Measurements from ENCODE around the gene TBX2.
A peak's percentile ranks its signal among the peaks of the same experiment; 100 is the strongest.

Gene TBX2

DNA sequence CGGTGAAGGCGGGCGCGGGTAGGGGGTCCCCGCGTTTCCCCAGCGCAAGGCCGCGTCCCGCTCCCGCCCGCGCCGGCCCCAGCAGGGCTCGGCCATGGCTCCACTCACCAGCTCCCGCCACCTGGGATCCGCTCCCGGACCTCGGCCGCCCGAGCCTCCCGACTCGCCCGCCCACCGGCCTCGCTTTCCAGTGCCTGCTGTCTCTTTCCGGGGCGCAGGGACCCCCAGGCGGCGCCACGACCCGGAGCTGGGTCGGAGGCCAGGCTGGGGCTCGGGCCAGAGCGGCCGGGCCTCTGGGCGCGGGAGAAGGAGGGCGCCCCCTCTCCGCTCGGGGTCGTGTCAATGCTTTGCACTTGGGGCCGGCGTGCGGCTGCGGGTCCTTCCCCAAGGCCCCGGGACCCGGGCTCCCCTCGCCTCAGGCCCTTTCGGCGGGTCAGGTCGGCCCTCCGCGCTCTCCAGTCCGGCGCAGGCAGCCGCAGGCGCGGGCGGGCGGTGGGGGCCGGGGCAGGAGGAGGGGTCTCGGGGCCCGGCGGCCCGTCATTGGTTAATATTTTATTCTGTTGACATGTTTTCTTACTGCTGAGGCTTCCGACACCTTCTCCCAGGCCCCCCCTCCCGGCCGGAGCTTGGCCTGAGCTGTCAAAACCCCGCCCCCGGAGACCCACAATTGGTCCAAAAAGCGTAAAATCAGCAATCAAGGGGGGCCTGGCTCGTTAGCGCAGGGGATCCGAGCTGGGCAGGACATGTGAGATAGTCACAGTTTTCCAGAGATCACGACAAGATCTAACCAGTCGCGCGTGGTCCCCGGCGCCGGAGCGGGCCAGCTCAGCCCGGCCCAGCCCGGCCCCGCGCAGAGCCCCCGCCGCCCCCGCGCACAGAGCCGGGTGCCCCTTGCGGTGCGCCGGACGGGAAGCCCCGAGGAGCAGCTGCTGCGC, at the start of gene TBX2:
TBX2 (plus strand) TSS at position 713 of the 935 bp plus-strand sequence. CDS start 334 bp downstream, outside the sequence.
- ChIA-PET CTCF (interaction anchor here (1.0 to 8.8 kb wide), 8 partner anchors 9 to 678 kb away, joined by 3 to 55 read pairs (median 8); no protein-coding TSS in a partner anchor), POLR2A (interaction anchor here (0.7 to 1.2 kb wide), 4 partner anchors 9 to 428 kb away, joined by 3 to 4 read pairs (median 3); no protein-coding TSS in a partner anchor)
- TF ChIP-seq, protein P1, sequence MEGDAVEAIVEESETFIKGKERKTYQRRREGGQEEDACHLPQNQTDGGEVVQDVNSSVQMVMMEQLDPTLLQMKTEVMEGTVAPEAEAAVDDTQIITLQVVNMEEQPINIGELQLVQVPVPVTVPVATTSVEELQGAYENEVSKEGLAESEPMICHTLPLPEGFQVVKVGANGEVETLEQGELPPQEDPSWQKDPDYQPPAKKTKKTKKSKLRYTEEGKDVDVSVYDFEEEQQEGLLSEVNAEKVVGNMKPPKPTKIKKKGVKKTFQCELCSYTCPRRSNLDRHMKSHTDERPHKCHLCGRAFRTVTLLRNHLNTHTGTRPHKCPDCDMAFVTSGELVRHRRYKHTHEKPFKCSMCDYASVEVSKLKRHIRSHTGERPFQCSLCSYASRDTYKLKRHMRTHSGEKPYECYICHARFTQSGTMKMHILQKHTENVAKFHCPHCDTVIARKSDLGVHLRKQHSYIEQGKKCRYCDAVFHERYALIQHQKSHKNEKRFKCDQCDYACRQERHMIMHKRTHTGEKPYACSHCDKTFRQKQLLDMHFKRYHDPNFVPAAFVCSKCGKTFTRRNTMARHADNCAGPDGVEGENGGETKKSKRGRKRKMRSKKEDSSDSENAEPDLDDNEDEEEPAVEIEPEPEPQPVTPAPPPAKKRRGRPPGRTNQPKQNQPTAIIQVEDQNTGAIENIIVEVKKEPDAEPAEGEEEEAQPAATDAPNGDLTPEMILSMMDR (IDR thresholded peaks at IDR 0.05; ENCODE audit: insufficient read depth, low read length, missing control alignments): no peak
- H3K4me3 ChIP-seq (ENCODE audit: low read depth, low read length): peak within 1 kb of the TSS; percentile 76
- peak; percentile 82 for DNase-seq (ENCODE audit: low read depth, low spot score)

DNA sequence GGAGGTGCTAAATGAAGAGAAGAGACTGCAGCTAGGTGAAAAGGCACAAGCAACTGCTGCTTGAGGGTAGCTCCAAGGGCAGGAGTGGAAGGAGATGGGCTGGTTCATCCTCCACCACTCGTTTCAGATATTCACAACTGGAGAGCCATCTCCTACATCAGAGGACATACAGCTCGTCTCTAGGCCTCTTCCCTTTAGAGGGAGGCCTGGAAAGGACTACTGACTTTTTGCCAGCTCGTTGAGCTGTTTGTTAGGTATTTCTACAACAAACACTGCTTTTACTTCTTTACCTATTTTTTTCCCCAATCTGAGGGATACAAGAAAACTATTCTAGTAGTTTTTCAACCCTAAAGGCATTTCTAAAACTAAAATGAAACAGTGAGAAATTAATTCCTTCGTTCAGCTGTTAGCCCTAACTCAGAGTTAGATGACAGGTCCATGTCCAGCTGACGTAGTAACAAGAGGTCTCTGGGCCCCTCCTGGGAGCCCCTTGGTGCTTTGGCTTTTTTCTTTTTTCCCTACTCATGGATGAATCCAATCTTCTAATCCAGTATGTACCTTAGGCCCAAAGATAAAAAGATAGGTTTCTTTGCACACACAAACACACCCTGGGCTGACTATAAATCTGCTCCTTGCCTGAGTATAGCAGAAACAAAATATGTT, 47.8 kb upstream of the TBX2 start:
- no peak for DNase-seq (ENCODE audit: low read depth, low spot score)
- ChIA-PET CTCF (interaction anchor here (0.8 to 1.8 kb wide), 5 partner anchors 13 to 632 kb away, joined by 3 to 6 read pairs (median 4); no protein-coding TSS in a partner anchor), POLR2A (no interaction called here)
- TF ChIP-seq, protein P1 (IDR thresholded peaks at IDR 0.05; ENCODE audit: insufficient read depth, low read length, missing control alignments): no peak
- H3K4me3 ChIP-seq (ENCODE audit: low read depth, low read length): no peak overlapping the region

DNA sequence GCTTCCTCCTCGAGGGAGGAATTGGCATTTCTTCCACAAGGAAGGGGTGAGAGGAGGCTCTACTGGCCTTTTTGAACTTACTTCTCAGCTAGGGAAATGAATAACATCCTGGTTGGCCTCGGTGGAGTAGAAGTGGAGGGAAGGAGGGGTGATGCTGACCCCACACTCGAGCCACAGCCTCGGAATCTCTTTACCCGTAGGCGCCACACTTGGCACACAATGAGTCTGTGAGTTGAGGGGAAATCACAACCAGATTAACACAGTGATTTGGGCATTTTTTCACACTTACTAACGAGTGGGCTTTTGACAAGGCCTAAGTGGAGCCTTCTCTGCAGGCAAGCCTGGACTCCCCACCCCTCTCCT, 47.3 kb upstream of the TBX2 start:
- H3K4me3 ChIP-seq (ENCODE audit: low read depth, low read length): no peak overlapping the region
- no peak for DNase-seq (ENCODE audit: low read depth, low spot score)
- TF ChIP-seq, protein P1 (IDR thresholded peaks at IDR 0.05; ENCODE audit: insufficient read depth, low read length, missing control alignments): no peak
- ChIA-PET POLR2A (no interaction called here), CTCF (interaction anchor here (1.7 to 1.8 kb wide), 2 partner anchors 38 to 632 kb away, joined by 4 to 6 read pairs; no protein-coding TSS in a partner anchor)

DNA sequence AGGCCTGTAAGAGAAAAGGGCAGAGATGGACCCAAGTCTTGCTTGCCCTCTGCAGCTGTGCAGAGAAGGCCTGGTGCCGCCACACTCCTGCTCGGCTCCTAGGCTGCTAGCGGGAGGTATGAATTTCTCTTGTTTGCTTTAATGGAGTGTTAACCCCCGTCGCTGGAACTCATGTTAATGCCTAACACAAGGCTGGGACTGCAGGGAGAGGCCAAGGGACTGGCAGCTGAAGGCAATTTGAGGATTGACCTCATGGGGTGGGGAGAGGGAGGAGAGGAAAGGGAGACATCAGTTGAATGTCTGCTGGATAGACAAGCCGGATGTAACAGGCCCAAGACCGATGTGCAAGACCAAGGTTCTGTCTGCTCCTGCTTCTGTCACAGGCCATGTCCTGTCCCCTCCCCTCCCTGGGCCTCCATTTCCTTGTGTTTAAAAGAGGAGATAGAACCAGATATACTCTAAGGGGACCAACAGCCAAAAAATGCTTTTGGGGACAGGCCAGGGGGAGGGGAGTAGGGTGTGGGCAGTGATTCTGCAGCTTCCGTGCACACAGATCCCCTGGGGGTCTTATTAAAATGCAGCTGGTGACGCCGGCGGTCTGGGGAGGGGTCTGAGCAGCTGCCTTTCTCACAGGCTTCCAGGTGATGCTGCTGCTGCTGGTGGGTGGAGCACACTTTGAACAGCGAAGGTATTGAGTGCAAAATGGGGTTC, 46.7 kb upstream of the TBX2 start:
- TF ChIP-seq, protein P1 (IDR thresholded peaks at IDR 0.05; ENCODE audit: insufficient read depth, low read length, missing control alignments): no peak
- DNase-seq (ENCODE audit: low read depth, low spot score): no peak
- ChIA-PET CTCF (no interaction called here), POLR2A (no interaction called here)
- H3K4me3 ChIP-seq (ENCODE audit: low read depth, low read length): no peak overlapping the region

DNA sequence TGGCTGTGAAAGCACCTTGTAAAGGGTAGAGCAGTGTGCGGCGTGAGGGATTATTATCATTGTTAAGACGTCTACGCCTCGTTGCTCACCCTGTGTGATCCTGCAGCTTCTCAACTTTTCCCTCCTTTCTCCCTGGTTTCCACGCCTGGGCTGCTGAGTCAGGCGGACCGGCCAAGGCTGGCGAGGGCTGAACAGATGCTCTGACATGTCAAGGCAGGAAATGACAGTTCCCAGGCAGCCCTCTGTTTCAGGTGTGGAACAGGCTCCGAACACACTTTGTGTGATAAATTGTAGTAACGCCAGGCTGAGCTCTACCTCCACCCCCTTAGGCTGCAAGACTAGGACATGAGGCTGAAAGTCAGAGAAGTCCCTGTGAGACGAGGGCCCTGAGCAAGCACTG, 46.0 kb upstream of the TBX2 start:
- H3K4me3 ChIP-seq (ENCODE audit: low read depth, low read length): no peak overlapping the region
- no peak for DNase-seq (ENCODE audit: low read depth, low spot score)
- CTCF ChIA-PET: no interaction called here
- POLR2A ChIA-PET: no interaction called here
- TF ChIP-seq, protein P1 (IDR thresholded peaks at IDR 0.05; ENCODE audit: insufficient read depth, low read length, missing control alignments): no peak
